ENCODE results near the gene TEX13D.
"Not testable (repeated sequence)": the region's sequence is repeated elsewhere in the genome, so short reads cannot be mapped to it uniquely, and the experiment has no call there.

The TEX13D gene

DNA sequence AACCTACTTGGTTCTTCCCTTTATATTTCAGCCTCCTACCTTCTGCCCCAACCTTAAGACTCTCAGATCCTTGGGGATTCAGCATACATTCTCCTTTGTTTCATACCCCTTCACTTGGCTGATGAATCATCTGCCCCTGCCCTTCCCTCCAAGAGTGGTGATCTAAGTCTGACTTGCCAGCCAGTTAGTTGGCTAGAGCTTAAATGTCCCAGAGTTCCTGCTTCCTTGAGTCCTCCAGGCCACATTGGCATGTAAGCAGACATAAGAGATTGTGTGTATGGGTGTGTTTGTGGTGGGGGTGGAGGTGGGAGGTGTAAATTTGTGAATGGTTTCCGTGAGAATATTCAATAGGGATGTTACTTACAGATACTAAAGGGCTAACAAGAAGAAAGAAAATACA, 3.7 kb upstream of the TEX13D start:
- H3K4me3 ChIP-seq (ENCODE audit: low read depth, low read length) = no peak overlapping the region
- DNase-seq (ENCODE audit: low read depth) = no peak
- TF ChIP-seq, protein P1, sequence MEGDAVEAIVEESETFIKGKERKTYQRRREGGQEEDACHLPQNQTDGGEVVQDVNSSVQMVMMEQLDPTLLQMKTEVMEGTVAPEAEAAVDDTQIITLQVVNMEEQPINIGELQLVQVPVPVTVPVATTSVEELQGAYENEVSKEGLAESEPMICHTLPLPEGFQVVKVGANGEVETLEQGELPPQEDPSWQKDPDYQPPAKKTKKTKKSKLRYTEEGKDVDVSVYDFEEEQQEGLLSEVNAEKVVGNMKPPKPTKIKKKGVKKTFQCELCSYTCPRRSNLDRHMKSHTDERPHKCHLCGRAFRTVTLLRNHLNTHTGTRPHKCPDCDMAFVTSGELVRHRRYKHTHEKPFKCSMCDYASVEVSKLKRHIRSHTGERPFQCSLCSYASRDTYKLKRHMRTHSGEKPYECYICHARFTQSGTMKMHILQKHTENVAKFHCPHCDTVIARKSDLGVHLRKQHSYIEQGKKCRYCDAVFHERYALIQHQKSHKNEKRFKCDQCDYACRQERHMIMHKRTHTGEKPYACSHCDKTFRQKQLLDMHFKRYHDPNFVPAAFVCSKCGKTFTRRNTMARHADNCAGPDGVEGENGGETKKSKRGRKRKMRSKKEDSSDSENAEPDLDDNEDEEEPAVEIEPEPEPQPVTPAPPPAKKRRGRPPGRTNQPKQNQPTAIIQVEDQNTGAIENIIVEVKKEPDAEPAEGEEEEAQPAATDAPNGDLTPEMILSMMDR (IDR thresholded peaks at IDR 0.05; ENCODE audit: insufficient read depth, low read depth, low read length, missing control alignments) = no peak

DNA sequence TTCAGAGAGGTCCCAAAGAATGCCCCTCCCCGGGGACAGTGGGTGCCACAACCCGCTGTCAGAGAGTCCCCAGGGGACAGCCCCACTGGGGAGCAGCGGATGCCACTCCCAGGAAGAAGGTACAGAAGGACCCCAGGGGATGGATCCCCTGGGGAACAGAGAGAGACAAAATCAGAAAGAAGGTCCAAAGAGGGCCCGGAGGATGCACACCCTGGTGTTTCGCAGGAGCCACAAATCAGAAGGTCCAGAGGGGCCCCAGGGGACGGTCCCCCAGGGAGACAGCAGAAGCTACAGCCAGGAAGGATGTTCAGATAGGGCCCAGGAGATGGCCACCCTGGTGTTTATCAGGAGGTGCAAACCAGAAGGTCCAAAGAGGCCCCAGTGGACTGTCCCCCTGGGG, 1.4 kb downstream of the TEX13D start:
- DNase-seq (ENCODE audit: low read depth) = no peak
- H3K4me3 ChIP-seq (ENCODE audit: low read depth, low read length) = no peak overlapping the region
- TF ChIP-seq, protein P1 (IDR thresholded peaks at IDR 0.05; ENCODE audit: insufficient read depth, low read depth, low read length, missing control alignments) = no peak

DNA sequence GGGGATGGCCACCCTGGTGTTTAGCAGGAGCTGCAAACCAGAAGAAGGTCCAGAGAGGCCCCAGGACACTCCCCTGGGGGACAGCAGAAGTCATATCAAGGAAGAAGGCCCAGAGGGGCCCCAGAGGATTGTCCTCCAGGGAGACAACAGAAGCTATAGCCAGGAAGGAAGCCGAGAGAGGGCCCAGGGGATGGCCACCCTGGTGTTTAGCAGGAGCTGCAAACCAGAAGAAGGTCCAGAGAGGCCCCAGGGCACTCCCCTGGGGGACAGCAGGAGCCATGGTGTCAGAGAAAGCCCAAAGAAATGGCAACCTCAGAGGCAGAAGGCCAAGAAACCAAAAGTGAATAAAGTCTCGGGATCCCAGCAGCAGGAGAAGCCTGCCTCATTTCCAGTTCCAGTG, 2.1 kb downstream of the TEX13D start:
- not testable (repeated sequence) for H3K4me3 ChIP-seq (ENCODE audit: low read depth, low read length); DNase-seq (ENCODE audit: low read depth)

DNA sequence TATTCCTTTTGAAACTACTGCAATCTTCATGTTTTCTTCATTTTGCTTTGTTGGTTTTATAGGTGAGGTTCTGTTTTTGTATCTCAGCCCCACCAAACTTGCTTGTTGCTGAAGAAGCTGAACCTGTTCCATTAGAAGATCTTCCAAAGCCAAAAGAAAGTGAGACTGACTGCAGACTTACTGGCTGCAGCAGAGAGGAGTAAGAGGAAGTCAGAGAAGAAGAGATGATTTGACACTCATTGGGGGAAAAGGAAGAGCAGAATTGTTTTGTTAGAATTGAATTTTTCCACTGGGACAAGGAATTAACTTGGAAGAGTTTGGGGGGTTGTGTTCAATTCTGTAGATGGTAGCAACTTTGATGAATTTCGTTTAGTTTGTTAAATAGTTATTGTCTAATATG, 3.1 kb downstream of the TEX13D start:
- TF ChIP-seq, protein P1 (IDR thresholded peaks at IDR 0.05; ENCODE audit: insufficient read depth, low read depth, low read length, missing control alignments) = no peak
- H3K4me3 ChIP-seq (ENCODE audit: low read depth, low read length) = no peak overlapping the region
- no peak for DNase-seq (ENCODE audit: low read depth)

DNA sequence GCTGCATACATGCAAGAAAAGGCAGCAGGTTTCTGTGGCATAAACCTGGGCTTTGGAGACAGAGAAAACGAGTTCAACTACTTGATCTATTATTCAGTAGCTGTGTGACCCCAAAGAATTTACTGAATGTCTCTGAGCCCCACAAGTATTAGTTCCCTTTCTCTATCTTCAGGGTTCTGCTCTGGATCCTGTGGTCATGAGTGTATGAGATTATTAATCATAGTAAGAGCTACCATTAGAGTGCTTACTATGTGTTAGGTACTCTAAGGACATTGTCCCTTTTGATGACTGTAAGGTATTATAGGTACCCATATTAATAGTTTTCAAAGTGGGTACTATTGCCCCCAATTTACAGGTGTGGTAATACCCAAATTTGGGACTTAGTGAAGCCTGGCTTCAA, 5.5 kb downstream of the TEX13D start:
- TF ChIP-seq, protein P1 (IDR thresholded peaks at IDR 0.05; ENCODE audit: insufficient read depth, low read depth, low read length, missing control alignments) = no peak
- no peak overlapping the region for H3K4me3 ChIP-seq (ENCODE audit: low read depth, low read length)
- no peak for DNase-seq (ENCODE audit: low read depth)

DNA sequence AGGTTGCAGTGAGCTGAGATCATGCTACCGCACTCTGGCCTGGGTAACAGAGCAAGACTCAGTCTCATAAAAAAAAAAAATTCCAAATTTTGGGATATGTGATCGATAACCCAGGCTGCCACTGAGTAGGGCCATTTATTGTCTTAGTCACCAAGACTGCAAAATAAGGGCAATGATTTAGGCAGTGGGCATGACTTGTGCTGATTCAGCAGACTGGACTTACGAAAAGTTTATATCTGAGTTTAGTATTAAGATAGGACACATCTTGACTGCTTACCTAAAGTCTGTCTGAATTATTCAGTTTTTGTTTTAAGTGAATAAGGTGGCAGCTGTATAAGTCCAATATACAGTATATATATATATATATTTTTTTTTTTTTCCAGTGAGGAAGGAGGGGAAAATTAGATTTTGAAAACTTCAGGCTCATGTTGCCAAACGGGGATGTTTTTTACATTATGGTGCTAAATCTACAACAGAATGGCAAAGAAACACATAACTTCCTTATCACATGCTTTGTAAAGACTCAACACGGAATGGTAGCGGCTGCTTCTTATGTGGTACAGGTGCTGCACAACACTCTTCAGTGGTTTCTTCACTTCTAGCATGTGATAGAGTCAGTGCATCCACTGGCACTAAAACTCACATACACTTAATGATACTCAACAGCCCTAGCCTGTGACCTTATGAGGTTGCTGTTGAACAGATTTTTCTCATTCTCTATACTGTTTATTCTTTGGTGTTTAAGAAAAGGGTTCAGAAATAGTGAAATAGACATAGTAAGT, 6.5 kb downstream of the TEX13D start:
- no peak for DNase-seq (ENCODE audit: low read depth)
- TF ChIP-seq, protein P1 (IDR thresholded peaks at IDR 0.05; ENCODE audit: insufficient read depth, low read depth, low read length, missing control alignments) = no peak
- H3K4me3 ChIP-seq (ENCODE audit: low read depth, low read length) = no peak overlapping the region

DNA sequence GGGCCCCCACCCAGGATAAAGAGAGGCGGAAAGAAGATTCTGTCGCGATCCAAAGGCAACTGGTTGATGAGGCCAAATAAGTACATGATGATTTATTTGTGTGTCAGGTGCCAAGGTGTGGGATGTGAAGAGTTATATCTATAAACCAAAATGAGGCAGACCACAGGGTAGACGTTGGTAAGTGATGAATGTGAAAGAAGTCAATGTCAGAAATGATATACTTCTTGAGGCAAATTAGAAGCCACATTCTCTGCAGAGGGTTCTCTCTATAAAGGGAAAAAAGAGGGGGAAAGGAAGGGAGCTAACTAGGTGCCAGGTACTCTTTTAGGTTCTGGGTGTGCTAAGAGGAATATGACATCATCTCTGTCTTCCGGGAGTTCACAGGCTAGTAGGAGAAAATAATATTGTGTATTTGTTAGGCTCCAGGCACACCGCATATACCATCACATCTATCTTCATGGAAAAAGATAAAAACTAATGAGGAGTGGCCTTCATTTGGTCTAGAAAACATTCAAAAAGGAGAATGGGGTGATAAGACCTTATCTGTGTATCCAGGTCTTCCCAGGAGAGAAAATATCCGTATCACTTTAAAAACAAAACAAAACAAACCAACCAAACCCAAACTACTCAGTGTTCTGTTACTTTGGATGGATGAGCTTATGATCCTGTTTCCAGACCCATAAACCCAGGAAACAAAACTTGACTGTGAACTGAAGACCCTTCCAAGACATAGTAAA, 9.1 kb downstream of the TEX13D start:
- DNase-seq (ENCODE audit: low read depth) = no peak
- TF ChIP-seq, protein P1 (IDR thresholded peaks at IDR 0.05; ENCODE audit: insufficient read depth, low read depth, low read length, missing control alignments) = no peak
- H3K4me3 ChIP-seq (ENCODE audit: low read depth, low read length) = no peak overlapping the region
